ENCODE data around the gene XAF1.
"Not testable (repeated sequence)": the region's sequence is repeated elsewhere in the genome, so short reads cannot be mapped to it uniquely, and the experiment has no call there.

XAF1 gene

DNA sequence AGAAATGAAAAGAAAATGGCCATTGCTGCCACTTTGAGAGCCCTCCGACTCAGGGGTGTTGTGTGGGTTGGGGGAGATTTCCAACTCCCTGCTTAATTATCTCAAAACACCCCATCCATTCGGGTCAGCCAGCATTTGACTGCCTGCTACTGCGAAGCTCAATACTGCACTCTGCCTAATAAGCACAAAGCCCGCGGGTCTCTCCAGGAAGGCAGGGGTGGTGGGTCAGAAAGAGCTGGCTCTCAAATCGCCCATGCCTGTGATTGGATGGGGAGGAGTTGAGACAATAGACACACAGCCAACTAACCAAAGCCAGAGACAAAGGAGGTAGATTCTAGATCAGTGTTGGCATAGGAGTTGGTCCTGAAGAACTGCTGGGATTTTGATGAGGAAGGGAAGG lies 2.3 kb upstream of the XAF1 start:
- H3K36me3 ChIP-seq (ENCODE audit: control insufficient read depth in 1 of 2, insufficient read depth in 2 of 2, low read length in 2 of 2): peaks cover 0 to 7% of the 10 kb centered on the region in 2 donors
- no peaks in the 10 kb centered on the region for H3K9me3 ChIP-seq (ENCODE audit: control insufficient read depth in 1 of 2, low read length in 2 of 2)
- peak overlapping the region; percentile 85 for H3K27ac ChIP-seq (ENCODE audit: low read length)
- H3K4me1 ChIP-seq (ENCODE audit: control insufficient read depth in 1 of 2, insufficient read depth in 2 of 2, low read length in 2 of 2): peaks cover 0 to 25% of the 10 kb centered on the region in 2 donors
- H3K4me3 ChIP-seq (ENCODE audit: low read depth in 1 of 2, low read length in 2 of 2): no peak overlapping the region
- H3K27me3 ChIP-seq (ENCODE audit: low read depth, low read length): no peaks in the 10 kb centered on the region

- no peaks in the 10 kb centered on the region for H3K27me3 ChIP-seq (ENCODE audit: low read depth, low read length)
- H3K36me3 ChIP-seq (ENCODE audit: control insufficient read depth in 1 of 2, insufficient read depth in 2 of 2, low read length in 2 of 2): peaks cover 0 to 23% of the 10 kb centered on the region in 2 donors
- peak overlapping the region; percentile 88 for H3K27ac ChIP-seq (ENCODE audit: low read length)
- peaks cover 0 to 25% of the 10 kb centered on the region in 2 donors for H3K4me1 ChIP-seq (ENCODE audit: control insufficient read depth in 1 of 2, insufficient read depth in 2 of 2, low read length in 2 of 2)
- peak overlapping the region; percentile 86 for H3K4me3 ChIP-seq (ENCODE audit: low read depth in 1 of 2, low read length in 2 of 2)
- H3K9me3 ChIP-seq (ENCODE audit: control insufficient read depth in 1 of 2, low read length in 2 of 2): no peaks in the 10 kb centered on the region
Observed at GRCh38 chr17:6755281-6755680, 565 bp upstream of the XAF1 start.

DNA sequence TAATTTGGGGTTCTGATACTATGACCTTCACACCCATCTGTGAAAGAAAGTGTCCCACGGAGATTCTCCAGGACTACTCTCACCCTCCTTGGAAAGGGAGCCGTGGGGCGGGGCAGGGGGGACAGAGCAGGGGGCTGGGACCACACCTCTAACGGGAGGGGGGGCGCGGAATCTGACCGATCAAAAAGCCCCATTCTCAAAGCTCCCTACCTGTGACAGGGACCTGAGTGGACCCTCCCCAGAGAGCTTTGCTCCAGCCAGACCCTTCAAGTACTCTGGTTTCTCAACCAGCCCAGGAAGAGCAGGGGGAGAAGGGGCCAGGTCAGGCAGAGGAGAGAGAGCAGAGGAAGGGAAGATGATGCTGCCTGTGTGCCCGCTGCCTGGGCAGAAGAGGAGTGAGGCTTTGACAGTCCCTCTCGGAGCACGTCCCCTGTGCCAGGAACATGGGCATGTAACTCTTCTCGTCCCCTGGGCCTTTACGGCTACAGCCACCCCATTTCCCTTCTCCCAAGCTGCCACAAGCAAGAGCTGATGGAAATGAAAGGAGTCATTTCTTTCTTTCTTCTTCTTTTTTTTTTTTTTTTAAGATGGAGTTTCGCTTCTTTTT lies 682 bp downstream of the XAF1 start:
- H3K4me3 ChIP-seq (ENCODE audit: low read depth in 1 of 2, low read length in 2 of 2): peak overlapping the region; percentile 86
- H3K27ac ChIP-seq (ENCODE audit: low read length): peak overlapping the region; percentile 88
- H3K27me3 ChIP-seq (ENCODE audit: low read depth, low read length): no peaks in the 10 kb centered on the region
- H3K4me1 ChIP-seq (ENCODE audit: control insufficient read depth in 1 of 2, insufficient read depth in 2 of 2, low read length in 2 of 2): peaks cover 0 to 25% of the 10 kb centered on the region in 2 donors
- no peaks in the 10 kb centered on the region for H3K9me3 ChIP-seq (ENCODE audit: control insufficient read depth in 1 of 2, low read length in 2 of 2)
- H3K36me3 ChIP-seq (ENCODE audit: control insufficient read depth in 1 of 2, insufficient read depth in 2 of 2, low read length in 2 of 2): peaks cover 5 to 32% of the 10 kb centered on the region in 2 donors

DNA sequence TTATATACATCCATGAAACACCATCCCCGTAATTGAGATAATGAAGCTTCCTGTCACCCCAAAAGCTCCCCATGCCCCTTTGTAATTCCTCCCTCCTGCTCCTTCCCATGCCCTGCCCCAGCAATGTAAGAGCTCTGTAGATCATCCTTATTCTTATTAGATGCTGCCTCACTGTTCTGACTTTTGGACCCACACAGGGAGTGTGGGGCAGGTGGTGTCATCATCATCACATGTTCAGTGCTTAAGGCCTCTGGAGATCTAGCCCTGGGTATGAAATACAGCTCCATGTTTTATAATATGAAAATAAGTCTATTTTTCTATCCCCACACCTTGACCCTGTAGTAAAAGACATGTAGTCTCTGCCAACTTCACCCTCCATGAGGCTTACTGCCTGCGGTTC lies 1.9 kb downstream of the XAF1 start:
- Histone ChIP-seq H3K9me3 (ENCODE audit: control insufficient read depth in 1 of 2, low read length in 2 of 2) (no peaks in the 10 kb centered on the region), H3K36me3 (ENCODE audit: control insufficient read depth in 1 of 2, insufficient read depth in 2 of 2, low read length in 2 of 2) (peaks cover 16 to 38% of the 10 kb centered on the region in 2 donors), H3K4me1 (ENCODE audit: control insufficient read depth in 1 of 2, insufficient read depth in 2 of 2, low read length in 2 of 2) (peaks cover 0 to 25% of the 10 kb centered on the region in 2 donors), H3K27me3 (ENCODE audit: low read depth, low read length) (no peaks in the 10 kb centered on the region), H3K4me3 (ENCODE audit: low read depth in 1 of 2, low read length in 2 of 2) (no peak overlapping the region), H3K27ac (ENCODE audit: low read length) (no peak overlapping the region)

GRCh38 chr17:6761779-6762178 lies 5.9 kb downstream of the XAF1 start:
- Histone ChIP-seq H3K36me3 (ENCODE audit: control insufficient read depth in 1 of 2, insufficient read depth in 2 of 2, low read length in 2 of 2) (peaks cover 44 to 71% of the 10 kb centered on the region in 2 donors), H3K4me3 (ENCODE audit: low read depth in 1 of 2, low read length in 2 of 2) (no peak overlapping the region), H3K27ac (ENCODE audit: low read length) (no peak overlapping the region), H3K27me3 (ENCODE audit: low read depth, low read length) (no peaks in the 10 kb centered on the region), H3K9me3 (ENCODE audit: control insufficient read depth in 1 of 2, low read length in 2 of 2) (peaks cover 0 to 4% of the 10 kb centered on the region in 2 donors), H3K4me1 (ENCODE audit: control insufficient read depth in 1 of 2, insufficient read depth in 2 of 2, low read length in 2 of 2) (peaks cover 0 to 12% of the 10 kb centered on the region in 2 donors)

- H3K27ac ChIP-seq (ENCODE audit: low read length): no peak overlapping the region
- peaks cover 79 to 94% of the 10 kb centered on the region in 2 donors for H3K36me3 ChIP-seq (ENCODE audit: control insufficient read depth in 1 of 2, insufficient read depth in 2 of 2, low read length in 2 of 2)
- no peaks in the 10 kb centered on the region for H3K4me1 ChIP-seq (ENCODE audit: control insufficient read depth in 1 of 2, insufficient read depth in 2 of 2, low read length in 2 of 2)
- H3K9me3 ChIP-seq (ENCODE audit: control insufficient read depth in 1 of 2, low read length in 2 of 2): peaks cover 7 to 35% of the 10 kb centered on the region in 2 donors
- H3K27me3 ChIP-seq (ENCODE audit: low read depth, low read length): no peaks in the 10 kb centered on the region
- peak overlapping the region in 1 of 2 donors; percentile 30 for H3K4me3 ChIP-seq (ENCODE audit: low read depth in 1 of 2, low read length in 2 of 2)
Observed at GRCh38 chr17:6768447-6768846, 12.6 kb downstream of the XAF1 start.

DNA sequence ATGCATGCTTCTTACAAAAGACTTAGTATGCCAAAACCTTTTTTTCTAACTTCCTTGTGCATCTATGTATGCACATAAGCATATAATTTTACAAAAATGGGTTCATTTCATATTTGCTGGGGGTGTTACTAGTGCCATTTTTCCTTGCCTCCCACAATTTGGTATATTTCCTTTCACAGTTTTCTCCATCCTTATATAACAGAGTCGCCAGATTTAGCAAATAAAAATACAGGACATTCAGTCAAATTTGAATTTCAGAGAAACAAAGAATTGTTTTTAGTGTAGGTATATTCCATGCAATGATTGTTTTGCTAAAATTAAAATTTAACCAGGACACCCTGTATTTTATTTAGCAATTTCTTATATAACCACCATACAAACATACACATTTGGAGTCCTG lies 16.2 kb downstream of the XAF1 start:
- H3K36me3 ChIP-seq (ENCODE audit: control insufficient read depth in 1 of 2, insufficient read depth in 2 of 2, low read length in 2 of 2): peaks cover 49 to 76% of the 10 kb centered on the region in 2 donors

DNA sequence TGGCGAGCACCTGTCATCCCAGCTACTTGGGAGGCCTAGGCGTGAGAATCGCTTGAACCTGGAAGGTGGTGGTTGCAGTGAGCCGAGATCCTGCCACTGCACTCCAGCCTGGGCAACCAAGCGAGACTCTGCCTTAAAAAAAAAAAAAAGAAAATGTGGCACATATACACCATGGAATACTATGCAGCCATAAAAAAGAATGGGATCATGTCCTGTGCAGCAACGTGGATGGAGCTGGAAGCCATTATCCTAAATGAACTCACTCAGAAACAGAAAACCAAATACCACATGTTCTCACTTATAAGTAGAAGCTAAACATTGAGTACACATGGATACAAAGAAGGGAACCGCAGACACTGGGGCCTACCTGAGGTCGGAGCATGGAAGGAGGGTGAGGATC lies 19.1 kb downstream of the XAF1 start:
- Histone ChIP-seq H3K36me3 (ENCODE audit: control insufficient read depth in 1 of 2, insufficient read depth in 2 of 2, low read length in 2 of 2) (peaks cover 27 to 49% of the 10 kb centered on the region in 2 donors), H3K4me3 (ENCODE audit: low read depth in 1 of 2, low read length in 2 of 2) (peak overlapping the region in 1 of 2 donors; percentile 29), H3K9me3 (ENCODE audit: control insufficient read depth in 1 of 2, low read length in 2 of 2) (peaks cover 5 to 34% of the 10 kb centered on the region in 2 donors)
- H3K4me1 ChIP-seq (ENCODE audit: control insufficient read depth in 1 of 2, insufficient read depth in 2 of 2, low read length in 2 of 2); H3K27ac ChIP-seq (ENCODE audit: low read length); H3K27me3 ChIP-seq (ENCODE audit: low read depth, low read length): not testable (repeated sequence)

More for the DNA sequence above, 16.2 kb downstream of the XAF1 start:
- H3K9me3 ChIP-seq (ENCODE audit: control insufficient read depth in 1 of 2, low read length in 2 of 2): peaks cover 9 to 48% of the 10 kb centered on the region in 2 donors
- H3K4me3 ChIP-seq (ENCODE audit: low read depth in 1 of 2, low read length in 2 of 2): no peak overlapping the region
- H3K27ac ChIP-seq (ENCODE audit: low read length): no peak overlapping the region
- no peaks in the 10 kb centered on the region for H3K27me3 ChIP-seq (ENCODE audit: low read depth, low read length)
- peaks cover 0 to 7% of the 10 kb centered on the region in 2 donors for H3K4me1 ChIP-seq (ENCODE audit: control insufficient read depth in 1 of 2, insufficient read depth in 2 of 2, low read length in 2 of 2)

DNA sequence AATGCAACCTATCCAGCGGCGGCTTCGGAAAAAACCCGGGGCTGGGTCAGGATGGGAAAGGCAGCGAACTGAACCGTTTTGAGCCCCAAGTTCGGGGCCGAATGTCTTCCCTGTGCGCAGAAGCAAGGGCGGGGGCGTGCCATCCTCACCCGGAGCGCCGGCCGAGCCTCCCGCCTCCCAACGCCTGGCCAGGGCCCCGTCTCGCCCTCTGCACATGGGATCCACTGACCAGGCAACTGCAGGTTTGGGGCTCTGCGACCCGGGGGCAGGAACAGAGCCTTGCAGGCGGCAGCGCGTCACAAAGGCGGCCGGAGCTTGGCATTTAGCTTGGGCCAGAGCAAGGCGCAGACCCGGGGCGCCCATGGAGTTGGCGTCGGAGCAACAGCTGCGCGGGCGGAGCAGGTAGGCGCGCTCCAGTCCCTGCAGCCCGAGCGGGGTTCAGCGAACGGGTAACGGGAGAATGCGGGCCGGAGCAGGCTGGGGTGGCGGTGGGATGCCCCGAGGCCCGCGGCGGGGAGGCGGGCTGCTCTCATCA lies 20.1 kb downstream of the XAF1 start, which contains the start of gene FBXO39:
Gene FBXO39 (plus strand): TSS at position 345 of the 535 bp plus-strand sequence. CDS start 3,654 bp downstream, outside the sequence.
- peaks cover 0 to 7% of the 10 kb centered on the region in 2 donors for H3K4me1 ChIP-seq (ENCODE audit: control insufficient read depth in 1 of 2, insufficient read depth in 2 of 2, low read length in 2 of 2)
- H3K9me3 ChIP-seq (ENCODE audit: control insufficient read depth in 1 of 2, low read length in 2 of 2): peaks cover 5 to 32% of the 10 kb centered on the region in 2 donors
- no peak within 1 kb of the TSS for H3K27ac ChIP-seq (ENCODE audit: low read length)
- H3K36me3 ChIP-seq (ENCODE audit: control insufficient read depth in 1 of 2, insufficient read depth in 2 of 2, low read length in 2 of 2): peaks cover 17 to 38% of the 10 kb centered on the region in 2 donors
- H3K27me3 ChIP-seq (ENCODE audit: low read depth, low read length): no peaks in the 10 kb centered on the region
- peak within 1 kb of the TSS in 1 of 2 donors; percentile 8 for H3K4me3 ChIP-seq (ENCODE audit: low read depth in 1 of 2, low read length in 2 of 2)

DNA sequence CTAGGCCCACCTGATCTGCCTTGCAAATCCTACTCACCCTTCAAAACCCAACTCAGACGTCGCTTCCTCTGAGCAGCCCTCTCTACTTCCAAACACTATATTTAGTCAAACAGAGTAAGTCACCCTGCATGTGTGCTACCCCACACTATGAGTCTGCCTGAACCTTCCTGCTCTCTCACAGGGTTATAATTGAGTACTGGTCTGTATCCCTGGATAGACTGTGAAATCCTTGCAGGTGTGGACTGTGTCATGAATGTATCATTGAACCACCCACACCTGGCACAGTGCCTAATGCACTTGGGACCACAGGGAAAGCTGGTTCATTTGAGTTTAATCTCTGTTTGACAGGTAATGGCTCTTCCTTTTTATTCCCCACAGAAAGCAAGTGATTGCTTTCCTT lies 23.6 kb downstream of the XAF1 start:
- peaks cover 0 to 15% of the 10 kb centered on the region in 2 donors for H3K9me3 ChIP-seq (ENCODE audit: control insufficient read depth in 1 of 2, low read length in 2 of 2)
- H3K36me3 ChIP-seq (ENCODE audit: control insufficient read depth in 1 of 2, insufficient read depth in 2 of 2, low read length in 2 of 2): peaks cover 0 to 4% of the 10 kb centered on the region in 2 donors
- no peak overlapping the region for H3K4me3 ChIP-seq (ENCODE audit: low read depth in 1 of 2, low read length in 2 of 2)
- no peak overlapping the region for H3K27ac ChIP-seq (ENCODE audit: low read length)
- peaks cover 0 to 7% of the 10 kb centered on the region in 2 donors for H3K4me1 ChIP-seq (ENCODE audit: control insufficient read depth in 1 of 2, insufficient read depth in 2 of 2, low read length in 2 of 2)
- H3K27me3 ChIP-seq (ENCODE audit: low read depth, low read length): no peaks in the 10 kb centered on the region

DNA sequence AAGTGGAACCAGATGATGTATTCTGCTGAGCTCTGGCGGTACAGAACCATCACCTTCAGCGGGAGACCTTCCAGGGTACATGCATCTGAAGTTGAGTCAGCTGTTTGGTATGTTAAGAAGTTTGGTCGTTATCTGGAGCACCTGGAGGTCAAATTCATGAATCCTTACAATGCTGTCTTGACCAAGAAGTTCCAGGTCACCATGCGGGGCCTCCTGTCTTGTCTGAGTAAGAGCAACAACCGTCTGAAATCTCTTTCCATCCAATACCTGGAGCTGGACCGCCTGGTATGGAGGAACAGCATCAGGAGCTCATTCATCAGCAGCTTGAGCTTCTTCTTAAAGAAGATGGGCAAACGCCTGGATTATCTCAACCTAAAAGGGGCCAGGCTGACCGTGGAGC lies 24.2 kb downstream of the XAF1 start:
- H3K9me3 ChIP-seq (ENCODE audit: control insufficient read depth in 1 of 2, low read length in 2 of 2): peaks cover 0 to 9% of the 10 kb centered on the region in 2 donors
- no peak overlapping the region for H3K27ac ChIP-seq (ENCODE audit: low read length)
- no peaks in the 10 kb centered on the region for H3K27me3 ChIP-seq (ENCODE audit: low read depth, low read length)
- H3K4me1 ChIP-seq (ENCODE audit: control insufficient read depth in 1 of 2, insufficient read depth in 2 of 2, low read length in 2 of 2): peaks cover 0 to 7% of the 10 kb centered on the region in 2 donors
- no peaks in the 10 kb centered on the region for H3K36me3 ChIP-seq (ENCODE audit: control insufficient read depth in 1 of 2, insufficient read depth in 2 of 2, low read length in 2 of 2)
- no peak overlapping the region for H3K4me3 ChIP-seq (ENCODE audit: low read depth in 1 of 2, low read length in 2 of 2)
